ENCODE measurements around the gene SHC4.

The SHC4 gene

DNA sequence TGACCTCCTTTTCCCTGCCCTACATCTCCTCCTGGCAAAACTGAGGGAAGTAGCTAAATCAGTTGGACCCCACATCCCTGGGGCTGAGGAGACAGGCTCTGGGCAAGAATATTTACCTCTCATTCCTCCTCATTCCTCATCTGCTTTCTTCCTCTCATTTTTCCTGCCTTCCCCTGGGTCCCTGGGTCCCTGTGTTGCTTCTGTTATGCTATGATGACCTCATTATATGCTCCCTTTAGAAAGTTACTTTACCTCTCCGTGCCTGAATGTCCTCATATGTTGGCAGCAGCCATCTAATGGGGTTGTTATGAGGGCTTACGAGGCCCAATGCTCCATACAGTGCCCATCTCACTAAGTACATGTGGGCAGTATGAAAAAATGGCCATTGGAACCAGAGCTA is 1.2 kb upstream of the SHC4 start:
- ChIA-PET CTCF (interaction anchor here (1.1 to 3.2 kb wide), 12 partner anchors 10 to 357 kb away, joined by 3 to 14 read pairs (median 4); no protein-coding TSS in a partner anchor), POLR2A (no interaction called here)
- DNase-seq (ENCODE audit: extremely low spot score) = no peak
- TF ChIP-seq, protein P1, sequence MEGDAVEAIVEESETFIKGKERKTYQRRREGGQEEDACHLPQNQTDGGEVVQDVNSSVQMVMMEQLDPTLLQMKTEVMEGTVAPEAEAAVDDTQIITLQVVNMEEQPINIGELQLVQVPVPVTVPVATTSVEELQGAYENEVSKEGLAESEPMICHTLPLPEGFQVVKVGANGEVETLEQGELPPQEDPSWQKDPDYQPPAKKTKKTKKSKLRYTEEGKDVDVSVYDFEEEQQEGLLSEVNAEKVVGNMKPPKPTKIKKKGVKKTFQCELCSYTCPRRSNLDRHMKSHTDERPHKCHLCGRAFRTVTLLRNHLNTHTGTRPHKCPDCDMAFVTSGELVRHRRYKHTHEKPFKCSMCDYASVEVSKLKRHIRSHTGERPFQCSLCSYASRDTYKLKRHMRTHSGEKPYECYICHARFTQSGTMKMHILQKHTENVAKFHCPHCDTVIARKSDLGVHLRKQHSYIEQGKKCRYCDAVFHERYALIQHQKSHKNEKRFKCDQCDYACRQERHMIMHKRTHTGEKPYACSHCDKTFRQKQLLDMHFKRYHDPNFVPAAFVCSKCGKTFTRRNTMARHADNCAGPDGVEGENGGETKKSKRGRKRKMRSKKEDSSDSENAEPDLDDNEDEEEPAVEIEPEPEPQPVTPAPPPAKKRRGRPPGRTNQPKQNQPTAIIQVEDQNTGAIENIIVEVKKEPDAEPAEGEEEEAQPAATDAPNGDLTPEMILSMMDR (IDR thresholded peaks at IDR 0.05; ENCODE audit: control extremely low read depth, extremely low read depth, low read depth, missing control alignments) = no peak

DNA sequence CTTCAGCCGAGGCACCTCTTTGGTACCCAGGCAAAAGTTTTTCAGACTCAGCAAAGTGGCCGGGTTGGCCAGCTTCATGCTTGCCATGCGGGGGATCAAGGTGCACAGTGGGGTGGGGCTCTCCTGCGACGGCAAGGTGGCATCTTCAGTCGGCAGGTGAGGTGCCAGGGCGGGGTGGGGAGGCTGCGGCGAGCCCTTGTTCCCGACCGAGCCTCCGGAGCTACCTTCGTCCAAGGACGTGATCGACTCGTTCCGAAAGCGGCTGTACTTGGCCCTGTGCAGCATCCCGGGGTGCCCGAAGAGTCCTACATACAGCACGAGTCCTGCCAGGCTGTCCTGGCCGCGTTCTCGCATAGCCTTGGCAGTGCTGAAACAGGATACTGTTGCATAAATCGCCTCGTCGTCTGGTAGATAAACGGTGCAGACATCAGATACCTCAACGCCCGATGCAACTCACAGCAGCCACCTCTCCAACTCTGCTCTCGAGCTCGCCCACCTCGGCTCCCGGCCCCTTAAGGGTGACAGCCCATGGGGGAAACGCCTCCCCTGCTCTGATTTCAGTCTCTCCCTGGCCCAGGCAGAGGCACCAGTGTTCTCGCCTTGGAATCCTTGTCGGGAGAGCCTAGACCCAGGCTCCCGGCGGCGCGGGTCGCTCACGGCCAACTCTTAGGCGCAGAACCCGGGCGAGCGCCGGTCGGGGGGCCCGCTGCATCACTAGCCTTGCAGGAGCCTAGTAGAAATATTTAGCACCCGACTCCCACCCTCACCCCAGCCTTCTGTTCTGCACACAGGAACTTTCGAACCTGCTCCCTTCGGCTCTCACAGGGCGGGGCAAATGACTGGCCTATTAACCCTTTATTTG is 826 bp downstream of the SHC4 start:
- POLR2A ChIA-PET = interaction anchor here (0.9 kb wide), 1 partner anchor 85 kb away, joined by 3 read pairs; the partner anchor contains the start of gene EID1
- DNase-seq (ENCODE audit: extremely low spot score) = peak; percentile 20
- CTCF ChIA-PET = interaction anchor here (1.4 to 6.4 kb wide), 6 partner anchors 9 to 85 kb away, joined by 4 to 38 read pairs (median 6); partner anchors contain the start of gene EID1
- TF ChIP-seq, protein P1 (IDR thresholded peaks at IDR 0.05; ENCODE audit: control extremely low read depth, extremely low read depth, low read depth, missing control alignments) = no peak

DNA sequence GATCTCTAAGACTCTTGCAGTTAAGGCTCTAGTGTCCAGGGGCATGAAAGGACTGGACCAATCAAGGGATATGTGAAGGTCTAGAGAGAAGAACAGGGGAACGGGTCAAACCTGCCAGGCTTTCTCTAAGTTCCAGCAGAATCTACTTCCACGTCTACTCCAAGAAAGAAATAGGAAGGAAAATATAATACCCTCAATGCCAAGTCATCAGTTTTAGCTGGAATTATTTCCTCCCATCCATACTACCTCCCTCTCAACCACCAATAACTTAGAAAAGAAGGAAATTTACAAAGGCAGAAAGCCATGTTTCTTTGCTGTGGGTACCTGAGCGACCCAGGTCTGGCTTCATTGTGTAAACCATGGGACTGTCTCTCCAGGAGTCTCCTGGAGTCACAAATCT is 7.8 kb downstream of the SHC4 start:
- ChIA-PET CTCF (no interaction called here), POLR2A (no interaction called here)
- no peak for DNase-seq (ENCODE audit: extremely low spot score)
- TF ChIP-seq, protein P1 (IDR thresholded peaks at IDR 0.05; ENCODE audit: control extremely low read depth, extremely low read depth, low read depth, missing control alignments) = no peak

DNA sequence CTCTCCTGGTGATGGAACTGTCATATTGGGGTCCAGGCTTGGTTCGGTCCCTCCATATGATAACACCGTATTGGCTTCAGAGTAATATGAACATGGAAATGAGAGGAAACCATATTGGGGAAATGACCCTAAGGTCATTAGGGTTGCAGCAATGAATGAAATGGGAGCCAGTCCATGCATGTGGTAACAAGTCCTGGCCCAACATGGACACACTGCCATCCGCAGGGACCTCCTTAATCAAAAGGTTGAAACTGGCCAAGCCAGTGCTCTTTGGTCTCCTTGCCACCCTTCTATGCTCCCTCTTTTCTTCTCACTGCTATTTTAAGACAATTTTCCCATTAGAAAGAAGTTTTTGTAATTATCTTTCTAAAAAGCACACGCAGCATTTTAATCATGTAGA is 8.3 kb downstream of the SHC4 start:
- ChIA-PET POLR2A (no interaction called here), CTCF (interaction anchor here (0.9 to 2.0 kb wide), 2 partner anchors 9 to 20 kb away, joined by 4 to 5 read pairs; partner anchors contain the start of gene SHC4)
- TF ChIP-seq, protein P1 (IDR thresholded peaks at IDR 0.05; ENCODE audit: control extremely low read depth, extremely low read depth, low read depth, missing control alignments) = no peak
- no peak for DNase-seq (ENCODE audit: extremely low spot score)

DNA sequence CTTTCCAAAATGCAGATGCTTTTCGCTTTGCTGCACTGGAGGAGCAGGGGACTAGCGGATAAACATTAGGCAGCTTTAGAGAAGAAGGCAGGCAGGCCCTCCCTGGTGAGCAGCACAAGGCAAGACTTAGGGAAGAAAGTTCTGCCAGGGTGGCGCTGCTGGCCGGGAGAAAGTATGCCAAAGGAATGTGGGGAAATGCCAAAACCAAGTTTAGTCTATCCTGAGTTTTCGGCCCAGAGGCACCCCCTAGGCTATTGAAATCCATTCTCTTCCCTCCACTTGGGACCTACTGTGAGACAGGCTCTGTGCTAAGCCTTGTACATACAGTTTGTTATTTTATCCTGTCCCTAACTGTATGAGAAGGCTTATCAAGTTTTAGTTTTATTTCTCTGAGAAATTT is 9.2 kb downstream of the SHC4 start:
- TF ChIP-seq, protein P1 (IDR thresholded peaks at IDR 0.05; ENCODE audit: control extremely low read depth, extremely low read depth, low read depth, missing control alignments) = no peak
- CTCF ChIA-PET = interaction anchor here (0.9 to 2.0 kb wide), 3 partner anchors 10 to 21 kb away, joined by 3 to 5 read pairs (median 4); partner anchors contain the start of gene SHC4
- POLR2A ChIA-PET = no interaction called here
- no peak for DNase-seq (ENCODE audit: extremely low spot score)

DNA sequence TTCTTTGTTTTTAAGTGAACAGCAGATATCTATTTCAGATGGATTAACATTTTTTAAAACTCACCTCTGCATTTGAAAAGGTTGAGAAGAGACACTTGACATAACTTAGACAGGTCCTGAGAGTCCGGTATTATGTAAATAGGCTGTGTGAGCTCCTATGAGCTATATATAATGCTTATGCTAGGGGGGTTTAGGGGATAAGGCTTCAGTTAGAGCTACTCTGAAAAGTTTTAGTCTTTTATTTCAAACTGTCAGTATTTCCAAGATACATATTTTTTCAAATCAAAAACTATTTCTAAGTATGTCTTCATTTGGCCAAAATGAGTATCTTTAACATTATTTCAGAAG is 16.9 kb downstream of the SHC4 start:
- DNase-seq (ENCODE audit: extremely low spot score) = no peak
- TF ChIP-seq, protein P1 (IDR thresholded peaks at IDR 0.05; ENCODE audit: control extremely low read depth, extremely low read depth, low read depth, missing control alignments) = no peak
- ChIA-PET CTCF (interaction anchor here (0.7 to 1.3 kb wide), 3 partner anchors 12 to 29 kb away, joined by 3 to 4 read pairs (median 3); no protein-coding TSS in a partner anchor), POLR2A (no interaction called here)
